Panc1 (cell line): Measurements from ENCODE around the gene MELK. TPM values are rescaled to one million over a fixed set of nuclear protein-coding genes. Genes with fewer than 3 reads are reported as not detected.

ENCODE experiments used
- ATAC-seq: fragments of 200-7000 bp; cut with Tn5 transposase; 2 replicates; pipeline ENCODE4 v1.9.1; 2020; ENCODE audit warnings: mild to moderate bottlenecking, moderate library complexity
- BruUV-seq: library from RNA; stranded (reverse); fragments of 400-500 nt; replicated peaks from 2 replicates; lab custom pipeline; 2021; lab: Mats Ljungman, UMichigan
- CTCF ChIA-PET: fragments of 300-600 bp; sonication (Branson Sonifier 250); formaldehyde crosslinking; loops from one replicate; lab custom pipeline; 2022; ENCODE audit warnings: antibody characterized with exemption; lab: Charles Lee
- POLR2A ChIA-PET: fragments of 300-600 bp; sonication (Branson Sonifier 250); formaldehyde crosslinking; loops from one replicate; lab custom pipeline; 2022; ENCODE audit warnings: antibody characterized with exemption; lab: Charles Lee
- DNase-seq: peaks from one replicate; pipeline ENCODE4 v3.0.0-alpha.2; 2010; ENCODE audit warnings: low read depth, low spot score
- H3K27ac ChIP-seq: 2 replicates; pipeline ENCODE4 v1.5.1; 2011; ENCODE audit warnings: mild to moderate bottlenecking, low read length, inconsistent platforms
- H3K27me3 ChIP-seq: fragments of 200-500 bp; sonication (Bioruptor generic); 2 replicates; pipeline ENCODE4 v1.6.0; 2014; ENCODE audit warnings: low read length, inconsistent platforms; ENCODE audit not compliant: control insufficient read depth, insufficient read depth
- H3K36me3 ChIP-seq: fragments of 200-500 bp; sonication (Bioruptor generic); 2 replicates; pipeline ENCODE4 v1.5.1; 2014; ENCODE audit warnings: inconsistent platforms, mild to moderate bottlenecking, low read length, moderate library complexity; ENCODE audit not compliant: control insufficient read depth, insufficient read depth
- H3K4me1 ChIP-seq: 2 replicates; pipeline ENCODE4 v1.5.1; 2011; ENCODE audit warnings: inconsistent platforms, mild to moderate bottlenecking, low read length, moderate library complexity; ENCODE audit not compliant: control insufficient read depth, insufficient read depth
- H3K4me3 ChIP-seq, 2 experiments: 2 replicates each; pipeline ENCODE4 v1.5.1; 2011 to 2012; ENCODE audit warnings: low read depth in 2 of 2, low read length in 2 of 2, mild to moderate bottlenecking in 2 of 2, inconsistent platforms in 1 of 2, moderate library complexity in 1 of 2
- H3K9me3 ChIP-seq: fragments of 200-500 bp; sonication (Bioruptor generic); 2 replicates; pipeline ENCODE4 v1.5.1; 2014; ENCODE audit warnings: low read depth, mild to moderate bottlenecking, inconsistent platforms, low read length, moderate library complexity; ENCODE audit not compliant: control insufficient read depth, insufficient read depth
- POLR2AphosphoS5 ChIP-seq: IDR thresholded peaks from 2 replicates; pipeline ENCODE4 v1.6.1; 2012; ENCODE audit warnings: mild to moderate bottlenecking, low read depth, low read length, moderate library complexity
- SIN3A ChIP-seq: IDR thresholded peaks from 2 replicates; pipeline ENCODE4 v1.6.1; 2012; ENCODE audit warnings: low read depth, mild to moderate bottlenecking, low read length, moderate library complexity, borderline replicate concordance; ENCODE audit not compliant: insufficient read depth
- TCF7L2 ChIP-seq: IDR thresholded peaks from 2 replicates; pipeline ENCODE4 v1.6.1; 2011; ENCODE audit warnings: mild to moderate bottlenecking, low read depth, low read length, inconsistent platforms
- in situ Hi-C: cut with HindIII; loops from 2 replicates; pipeline ENCODE4 v1.10.0; 2016; ENCODE audit warnings: low sequenced_read_pairs, low pct_unique_long_range_greater_than_20kb
- intact Hi-C: fragments of 100-400 bp; cut with micrococcal nuclease; formaldehyde crosslinking; loops from one replicate; pipeline ENCODE4 v1.10.0; 2022; ENCODE audit not compliant: unreplicated experiment
- total RNA-seq: library from RNA; stranded (reverse); gene quantifications from one replicate; pipeline ENCODE4 v1.2.1, GENCODE V29; 2021; ENCODE audit not compliant: unreplicated experiment
- TF ChIP-seq, protein P1 (sequence below), 2 experiments: IDR thresholded peaks; 2 replicates each; pipeline ENCODE4 v1.6.1; 2011 to 2012; ENCODE audit warnings: low read depth in 2 of 2, control low read depth in 1 of 2, low read length in 1 of 2, mild to moderate bottlenecking in 1 of 2, moderate library complexity in 1 of 2; ENCODE audit not compliant: insufficient read depth in 1 of 2
- TF ChIP-seq, protein P2 (sequence below): fragments of 450-650 bp; IDR thresholded peaks from 2 replicates; pipeline ENCODE4 v1.5.1; 2017; ENCODE audit warnings: mild to moderate bottlenecking

The MELK gene
- total RNA-seq, 1 experiment from 2014 or later = 112 TPM

DNA sequence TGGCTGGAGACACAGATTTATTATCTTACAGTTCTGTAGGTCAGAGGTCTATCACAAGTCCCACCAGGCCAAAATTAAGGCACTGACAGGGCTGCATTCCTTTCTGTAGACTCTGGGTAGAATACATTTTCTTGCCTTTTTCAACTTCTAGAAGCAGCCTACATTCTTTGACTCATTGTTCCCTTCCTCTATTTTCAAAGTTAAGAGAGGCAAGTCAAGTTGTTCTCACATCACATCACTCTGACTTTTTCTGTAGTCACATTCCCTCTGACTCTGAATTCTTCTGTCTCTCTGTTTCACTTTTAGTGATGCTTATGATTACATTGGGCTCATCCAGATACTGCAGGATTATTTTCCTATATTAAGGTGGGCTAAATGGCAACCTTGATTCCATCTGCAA is 119.0 kb downstream of the MELK start:
- intact Hi-C loops (no loop called here), in situ Hi-C loops (no loop called here)
- ChIA-PET POLR2A (no interaction called here), CTCF (no interaction called here)
- no peak overlapping the region for H3K27ac ChIP-seq
- H3K9me3 ChIP-seq = no peaks in the 10 kb centered on the region
- TF ChIP-seq, protein P1, sequence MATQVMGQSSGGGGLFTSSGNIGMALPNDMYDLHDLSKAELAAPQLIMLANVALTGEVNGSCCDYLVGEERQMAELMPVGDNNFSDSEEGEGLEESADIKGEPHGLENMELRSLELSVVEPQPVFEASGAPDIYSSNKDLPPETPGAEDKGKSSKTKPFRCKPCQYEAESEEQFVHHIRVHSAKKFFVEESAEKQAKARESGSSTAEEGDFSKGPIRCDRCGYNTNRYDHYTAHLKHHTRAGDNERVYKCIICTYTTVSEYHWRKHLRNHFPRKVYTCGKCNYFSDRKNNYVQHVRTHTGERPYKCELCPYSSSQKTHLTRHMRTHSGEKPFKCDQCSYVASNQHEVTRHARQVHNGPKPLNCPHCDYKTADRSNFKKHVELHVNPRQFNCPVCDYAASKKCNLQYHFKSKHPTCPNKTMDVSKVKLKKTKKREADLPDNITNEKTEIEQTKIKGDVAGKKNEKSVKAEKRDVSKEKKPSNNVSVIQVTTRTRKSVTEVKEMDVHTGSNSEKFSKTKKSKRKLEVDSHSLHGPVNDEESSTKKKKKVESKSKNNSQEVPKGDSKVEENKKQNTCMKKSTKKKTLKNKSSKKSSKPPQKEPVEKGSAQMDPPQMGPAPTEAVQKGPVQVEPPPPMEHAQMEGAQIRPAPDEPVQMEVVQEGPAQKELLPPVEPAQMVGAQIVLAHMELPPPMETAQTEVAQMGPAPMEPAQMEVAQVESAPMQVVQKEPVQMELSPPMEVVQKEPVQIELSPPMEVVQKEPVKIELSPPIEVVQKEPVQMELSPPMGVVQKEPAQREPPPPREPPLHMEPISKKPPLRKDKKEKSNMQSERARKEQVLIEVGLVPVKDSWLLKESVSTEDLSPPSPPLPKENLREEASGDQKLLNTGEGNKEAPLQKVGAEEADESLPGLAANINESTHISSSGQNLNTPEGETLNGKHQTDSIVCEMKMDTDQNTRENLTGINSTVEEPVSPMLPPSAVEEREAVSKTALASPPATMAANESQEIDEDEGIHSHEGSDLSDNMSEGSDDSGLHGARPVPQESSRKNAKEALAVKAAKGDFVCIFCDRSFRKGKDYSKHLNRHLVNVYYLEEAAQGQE (IDR thresholded peaks at IDR 0.05; ENCODE audit: insufficient read depth in 1 of 2, low read depth in 2 of 2, low read length in 1 of 2) = no peak
- TF ChIP-seq POLR2AphosphoS5 (no peak), TCF7L2 (no peak)
- H3K36me3 ChIP-seq = no peaks in the 10 kb centered on the region
- BruUV-seq = no TSS peak
- ATAC-seq = no peak
- no peaks in the 10 kb centered on the region for H3K4me1 ChIP-seq
- peaks cover 5% of the 10 kb centered on the region; the same call in 1 of the 2 replicates for H3K27me3 ChIP-seq
- H3K4me3 ChIP-seq = no peak overlapping the region
- no peak for DNase-seq

DNA sequence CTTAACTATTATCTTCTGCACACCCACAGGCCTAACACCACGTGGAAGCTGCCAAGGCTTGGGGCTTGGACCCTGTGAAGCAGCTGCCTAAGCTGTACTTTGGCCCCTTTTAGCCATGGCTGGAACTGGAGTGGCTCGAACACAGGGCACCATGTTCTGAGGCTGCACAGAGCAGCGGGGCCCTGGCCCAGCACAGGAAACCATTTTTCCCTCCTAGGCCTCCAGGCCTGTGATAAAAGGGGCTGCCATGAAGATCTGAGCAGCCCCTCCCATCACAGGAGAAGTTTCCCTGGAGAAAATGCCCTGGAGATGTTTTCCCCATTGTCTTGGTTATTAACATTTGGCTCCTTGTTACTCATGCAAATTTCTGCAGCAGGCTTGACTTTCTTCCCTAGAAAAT is 126.3 kb downstream of the MELK start:
- Histone ChIP-seq H3K36me3 (no peaks in the 10 kb centered on the region), H3K27ac (no peak overlapping the region), H3K4me3 (no peak overlapping the region), H3K4me1 (no peaks in the 10 kb centered on the region), H3K27me3 (peaks cover 21% of the 10 kb centered on the region), H3K9me3 (no peaks in the 10 kb centered on the region; the same call in 1 of the 2 replicates)
- ChIA-PET POLR2A (no interaction called here), CTCF (no interaction called here)
- no TSS peak for BruUV-seq
- TF ChIP-seq SIN3A (no peak), POLR2AphosphoS5 (no peak), TCF7L2 (no peak)
- TF ChIP-seq, protein P2, sequence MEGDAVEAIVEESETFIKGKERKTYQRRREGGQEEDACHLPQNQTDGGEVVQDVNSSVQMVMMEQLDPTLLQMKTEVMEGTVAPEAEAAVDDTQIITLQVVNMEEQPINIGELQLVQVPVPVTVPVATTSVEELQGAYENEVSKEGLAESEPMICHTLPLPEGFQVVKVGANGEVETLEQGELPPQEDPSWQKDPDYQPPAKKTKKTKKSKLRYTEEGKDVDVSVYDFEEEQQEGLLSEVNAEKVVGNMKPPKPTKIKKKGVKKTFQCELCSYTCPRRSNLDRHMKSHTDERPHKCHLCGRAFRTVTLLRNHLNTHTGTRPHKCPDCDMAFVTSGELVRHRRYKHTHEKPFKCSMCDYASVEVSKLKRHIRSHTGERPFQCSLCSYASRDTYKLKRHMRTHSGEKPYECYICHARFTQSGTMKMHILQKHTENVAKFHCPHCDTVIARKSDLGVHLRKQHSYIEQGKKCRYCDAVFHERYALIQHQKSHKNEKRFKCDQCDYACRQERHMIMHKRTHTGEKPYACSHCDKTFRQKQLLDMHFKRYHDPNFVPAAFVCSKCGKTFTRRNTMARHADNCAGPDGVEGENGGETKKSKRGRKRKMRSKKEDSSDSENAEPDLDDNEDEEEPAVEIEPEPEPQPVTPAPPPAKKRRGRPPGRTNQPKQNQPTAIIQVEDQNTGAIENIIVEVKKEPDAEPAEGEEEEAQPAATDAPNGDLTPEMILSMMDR = no peak
- TF ChIP-seq, protein P1 (IDR thresholded peaks at IDR 0.05; ENCODE audit: insufficient read depth in 1 of 2, low read depth in 2 of 2, low read length in 1 of 2) = no peak
- ATAC-seq (no peak), DNase-seq (no peak)
- in situ Hi-C loops (no loop called here), intact Hi-C loops (no loop called here)
